Forelimb muscle (tissue), 1 donor: ENCODE results near the gene GRWD1. TPM values are rescaled to one million over a fixed set of nuclear protein-coding genes. Genes with fewer than 3 reads are reported as not detected.

Experiments
- DNase-seq: peaks from one replicate; pipeline ENCODE4 v3.0.0-alpha.2; 2013; ENCODE audit warnings: low read depth
- polyA plus RNA-seq: library from polyadenylated mRNA; unstranded; fragments of 120-200 nt; gene quantifications from one replicate; pipeline ENCODE4 v1.2.1, GENCODE V29; 2013; ENCODE audit not compliant: insufficient read length

The GRWD1 gene
- polyA plus RNA-seq, 1 donor: 23.2 TPM

DNA sequence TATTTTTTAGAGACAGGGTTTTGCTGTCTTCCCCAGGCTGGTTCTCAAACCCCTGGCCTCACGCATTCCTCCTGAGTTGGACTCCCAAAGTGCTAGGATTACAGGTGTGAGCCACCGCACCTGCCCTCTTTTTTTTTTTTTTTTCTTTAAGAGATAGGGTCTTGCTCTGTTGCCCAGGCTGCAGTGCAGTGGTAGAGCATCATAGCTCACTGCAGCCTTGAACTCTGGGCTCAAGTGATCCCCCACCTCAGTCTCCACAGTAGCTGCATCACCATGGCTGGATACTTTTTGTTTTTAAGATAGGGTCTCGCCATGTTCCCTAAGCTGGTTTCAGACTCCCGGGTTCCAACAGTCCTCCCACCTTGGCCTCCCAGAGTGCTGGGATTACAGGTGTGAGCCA is 11.1 kb downstream of the GRWD1 start:
- no peak for DNase-seq

DNA sequence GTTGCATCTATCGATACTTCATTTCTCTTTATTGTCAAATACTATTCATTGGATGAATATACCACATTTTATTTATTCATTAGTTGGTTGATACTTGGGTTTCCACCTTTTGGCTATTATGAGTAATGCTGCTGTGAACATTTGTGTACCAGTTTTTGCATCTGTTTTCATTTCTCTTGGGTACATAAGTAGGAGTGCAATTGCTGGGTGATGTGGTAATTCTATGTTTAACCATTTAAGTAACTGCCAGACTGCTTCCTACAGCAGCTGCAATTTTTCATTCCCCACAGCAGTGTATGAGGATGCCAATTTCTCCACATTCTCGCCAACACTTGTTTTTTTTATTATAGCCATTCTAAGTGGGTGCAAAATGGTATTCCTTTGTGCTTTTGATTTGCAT is 12.2 kb downstream of the GRWD1 start:
- DNase-seq: no peak

DNA sequence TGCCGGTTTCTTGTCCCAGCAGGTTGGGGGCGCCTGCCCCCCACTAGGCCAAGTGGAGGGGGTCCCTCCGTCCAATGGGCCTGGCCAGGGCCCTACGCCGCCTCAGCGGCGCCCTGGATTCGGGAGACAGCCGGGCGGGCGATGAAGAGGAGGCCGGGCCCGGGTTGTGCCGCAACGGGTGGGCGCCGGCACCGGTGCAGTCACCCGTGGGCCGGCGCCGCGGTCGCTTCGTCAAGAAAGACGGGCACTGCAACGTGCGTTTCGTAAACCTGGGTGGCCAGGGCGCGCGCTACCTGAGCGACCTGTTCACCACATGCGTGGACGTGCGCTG is 15.8 kb downstream of the GRWD1 start:
- no peak for DNase-seq

DNA sequence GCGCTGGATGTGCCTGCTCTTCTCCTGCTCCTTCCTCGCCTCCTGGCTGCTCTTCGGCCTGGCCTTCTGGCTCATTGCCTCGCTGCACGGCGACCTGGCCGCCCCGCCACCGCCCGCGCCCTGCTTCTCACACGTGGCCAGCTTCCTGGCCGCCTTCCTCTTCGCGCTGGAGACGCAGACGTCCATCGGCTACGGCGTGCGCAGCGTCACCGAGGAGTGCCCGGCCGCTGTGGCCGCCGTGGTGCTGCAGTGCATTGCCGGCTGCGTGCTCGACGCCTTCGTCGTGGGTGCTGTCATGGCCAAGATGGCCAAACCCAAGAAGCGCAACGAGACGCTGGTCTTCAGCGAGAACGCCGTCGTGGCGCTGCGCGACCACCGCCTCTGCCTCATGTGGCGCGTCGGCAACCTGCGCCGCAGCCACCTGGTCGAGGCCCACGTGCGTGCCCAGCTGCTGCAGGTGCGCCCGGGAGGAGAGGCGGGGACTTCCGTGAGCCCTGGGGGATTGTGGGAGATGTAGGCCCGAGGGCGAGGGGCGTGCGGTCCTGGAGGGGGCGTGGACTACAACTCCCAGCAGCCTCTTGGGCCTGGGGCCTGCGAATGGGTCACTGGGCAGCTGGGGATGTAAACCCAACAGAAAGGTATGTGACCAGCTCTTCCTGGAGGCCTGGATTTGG is 16.3 kb downstream of the GRWD1 start:
- no peak for DNase-seq

DNA sequence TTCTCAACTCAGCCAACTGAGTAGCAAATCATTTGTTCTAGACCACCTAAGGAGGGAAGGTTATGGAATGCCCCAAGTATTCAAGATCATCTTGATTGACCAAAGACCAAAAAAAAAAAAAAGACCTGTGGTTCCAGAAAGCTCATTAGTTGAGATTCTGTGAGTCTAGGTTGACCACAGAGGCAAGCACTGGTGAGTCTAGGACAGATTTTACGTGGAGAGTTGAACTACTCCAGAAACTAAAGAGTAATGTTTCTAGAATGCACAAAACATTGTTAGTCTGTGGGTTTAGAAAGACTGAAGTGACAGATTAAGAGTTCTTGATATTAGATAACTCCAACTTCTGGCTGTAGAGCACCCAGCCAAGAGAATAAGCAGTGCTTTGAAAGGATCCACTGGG is 19.4 kb downstream of the GRWD1 start:
- no peak for DNase-seq

DNA sequence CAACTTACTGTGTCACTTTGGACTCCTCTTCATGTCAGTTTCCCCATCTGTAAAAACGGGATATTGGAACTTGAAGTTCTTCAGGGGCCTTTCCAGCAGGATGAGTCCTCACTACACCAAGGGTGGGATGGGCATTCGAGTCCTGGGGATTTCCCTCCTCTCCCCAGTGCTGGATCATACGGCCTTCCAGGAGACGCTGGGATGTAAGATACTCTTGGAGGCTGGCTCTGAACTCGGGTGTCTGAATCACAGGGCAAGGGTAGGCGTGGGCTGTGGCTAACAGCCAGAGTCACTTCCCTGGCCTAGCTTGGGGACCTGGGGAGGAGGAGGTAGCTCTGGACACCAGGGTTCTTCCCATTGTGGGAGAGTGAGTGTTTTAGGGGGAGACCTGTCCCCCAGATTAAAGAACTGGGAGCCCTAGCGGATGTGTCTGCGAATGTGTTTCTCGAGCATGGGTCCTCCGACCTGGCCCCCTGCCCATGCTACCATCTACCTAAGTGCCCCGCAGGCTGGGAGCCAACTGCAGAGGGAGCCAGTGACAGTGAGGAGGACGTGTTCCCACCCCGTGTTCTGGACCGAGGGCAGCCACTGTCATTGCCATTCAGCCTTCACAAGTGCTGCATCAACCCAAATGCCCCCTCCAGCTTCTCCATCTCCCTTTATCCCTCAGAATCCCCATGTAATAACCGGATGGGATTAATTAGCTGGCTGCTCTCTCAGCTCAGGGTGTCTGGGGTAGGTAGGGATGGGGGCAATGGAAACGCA is 21.0 kb downstream of the GRWD1 start:
- no peak for DNase-seq

DNA sequence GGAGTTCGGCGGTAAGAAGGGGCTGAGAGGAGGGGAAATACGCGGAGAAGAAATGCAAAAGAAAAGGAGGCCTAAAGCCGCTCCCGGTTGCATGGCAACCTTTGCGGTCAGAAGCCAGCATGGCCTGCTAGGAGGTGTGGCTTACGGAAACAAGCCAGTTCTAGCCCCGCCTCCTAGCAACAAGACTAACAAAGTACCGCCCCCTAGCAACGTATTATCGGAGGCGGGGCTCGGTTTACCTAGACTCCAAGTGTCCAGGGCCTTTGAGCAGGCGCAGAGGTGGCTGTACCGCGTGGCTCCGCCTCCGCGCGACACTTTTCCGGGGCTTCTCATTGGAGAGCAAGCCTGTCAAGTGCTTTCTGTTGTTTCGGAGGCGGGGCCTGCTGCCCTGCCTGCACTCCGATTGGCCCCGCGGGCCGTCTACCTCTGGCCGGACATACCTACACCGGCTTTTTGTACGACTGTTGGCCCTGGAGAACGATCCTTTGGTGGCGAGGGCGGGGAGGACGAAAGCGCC is 23.0 kb downstream of the GRWD1 start:
- peak; percentile 98 for DNase-seq

DNA sequence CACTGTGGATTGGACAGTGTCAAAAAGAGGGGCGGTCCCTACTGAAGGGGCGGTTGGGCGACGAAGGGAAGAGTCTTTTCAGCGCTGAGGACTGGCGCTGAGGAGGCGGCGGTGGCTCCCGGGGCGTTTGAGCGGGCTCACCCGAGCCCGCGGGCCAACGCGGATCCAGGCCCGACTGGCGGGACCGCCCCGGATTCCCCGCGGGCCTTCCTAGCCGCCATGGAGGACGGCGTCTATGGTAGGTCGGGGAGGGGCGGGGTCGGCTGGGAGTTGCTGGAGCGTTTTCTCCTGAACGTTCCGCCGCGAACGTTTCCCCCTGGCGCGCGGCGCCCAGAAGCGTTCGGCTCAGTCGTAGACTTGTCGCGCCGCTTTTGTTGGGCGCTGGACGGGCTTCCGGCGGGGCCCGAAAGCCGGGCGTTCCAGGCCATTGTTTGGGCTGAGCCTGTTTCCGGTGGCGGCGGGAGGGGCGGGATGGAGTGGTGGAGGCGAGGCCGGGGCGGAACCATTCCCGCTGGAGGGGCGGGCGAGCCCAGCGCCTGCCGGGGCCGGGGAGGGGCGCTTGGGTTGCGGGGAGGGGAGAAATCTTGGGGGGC is 23.6 kb downstream of the GRWD1 start, which contains the start of gene CYTH2:
CYTH2 (plus strand) TSS at position 81 of the 593 bp plus-strand sequence; CDS start at position 220, 139 bp downstream.
- DNase-seq: no peak

DNA sequence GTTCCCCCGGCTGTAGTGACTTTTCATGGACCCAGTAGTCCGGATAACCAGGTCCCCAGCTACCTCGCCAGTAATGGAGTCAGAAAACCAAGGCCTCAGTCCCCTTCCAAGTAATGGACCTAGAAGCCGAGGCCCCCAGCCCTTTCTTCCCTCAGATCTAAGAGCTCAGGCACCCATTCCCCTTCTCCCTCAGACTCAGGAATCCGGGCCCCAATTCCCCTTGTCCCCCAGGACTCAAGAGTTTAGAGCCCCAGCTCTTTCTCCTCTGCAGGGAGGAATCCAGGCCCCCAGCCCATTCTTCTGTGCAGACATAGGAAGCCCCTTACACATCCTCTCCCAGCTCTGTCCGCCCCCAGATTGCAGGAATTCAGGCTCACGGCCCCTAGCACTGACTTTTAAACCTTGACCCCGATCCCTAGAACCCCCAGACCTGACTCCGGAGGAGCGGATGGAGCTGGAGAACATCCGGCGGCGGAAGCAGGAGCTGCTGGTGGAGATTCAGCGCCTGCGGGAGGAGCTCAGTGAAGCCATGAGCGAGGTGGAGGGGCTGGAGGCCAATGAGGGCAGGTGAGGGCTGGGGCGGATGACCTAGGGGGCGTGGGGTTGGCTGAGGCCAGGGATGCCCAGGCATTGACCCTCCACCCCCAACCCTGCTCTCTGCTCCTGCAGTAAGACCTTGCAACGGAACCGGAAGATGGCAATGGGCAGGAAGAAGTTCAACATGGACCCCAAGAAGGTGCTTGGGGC is 24.3 kb downstream of the GRWD1 start:
- no peak for DNase-seq

DNA sequence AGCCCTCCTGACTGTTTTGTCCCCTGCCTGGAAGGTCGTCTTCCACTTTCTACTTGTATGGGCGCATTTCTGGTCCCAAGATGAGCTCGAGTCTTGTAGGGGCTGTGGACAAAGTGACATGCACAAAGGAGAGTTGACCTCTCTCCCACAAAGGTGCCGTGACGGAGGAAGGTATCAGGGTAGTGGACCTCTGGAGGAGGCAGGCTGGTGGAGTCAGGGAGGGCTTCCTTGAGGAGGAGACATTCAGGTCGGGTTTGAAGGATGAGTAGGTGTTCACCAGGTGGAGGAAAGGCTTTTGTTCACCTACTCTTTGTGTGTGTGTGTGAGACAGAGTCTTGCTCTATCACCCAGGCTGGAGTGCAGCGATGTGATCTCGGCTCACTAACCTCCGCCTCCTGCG is 25.1 kb downstream of the GRWD1 start:
- DNase-seq: no peak

DNA sequence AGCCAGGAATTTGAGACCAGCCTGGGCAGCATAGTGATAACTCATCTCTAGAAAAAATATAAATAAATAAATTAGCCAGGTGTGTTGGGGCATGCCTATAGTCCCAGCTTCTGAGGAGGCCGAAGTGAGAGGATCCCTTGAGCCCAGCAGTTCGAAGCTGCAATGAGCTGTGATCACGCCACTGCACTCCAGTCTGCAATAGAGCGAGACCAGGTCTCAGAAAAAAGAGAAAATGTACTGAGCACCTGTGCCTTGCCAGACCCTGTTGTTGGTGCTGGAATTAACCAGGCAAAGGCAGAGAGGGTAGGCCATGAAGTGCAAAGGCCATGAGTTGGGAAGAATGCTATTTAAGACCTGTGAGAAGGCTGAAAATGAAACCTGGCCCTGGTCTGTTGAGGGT is 26.1 kb downstream of the GRWD1 start:
- no peak for DNase-seq

DNA sequence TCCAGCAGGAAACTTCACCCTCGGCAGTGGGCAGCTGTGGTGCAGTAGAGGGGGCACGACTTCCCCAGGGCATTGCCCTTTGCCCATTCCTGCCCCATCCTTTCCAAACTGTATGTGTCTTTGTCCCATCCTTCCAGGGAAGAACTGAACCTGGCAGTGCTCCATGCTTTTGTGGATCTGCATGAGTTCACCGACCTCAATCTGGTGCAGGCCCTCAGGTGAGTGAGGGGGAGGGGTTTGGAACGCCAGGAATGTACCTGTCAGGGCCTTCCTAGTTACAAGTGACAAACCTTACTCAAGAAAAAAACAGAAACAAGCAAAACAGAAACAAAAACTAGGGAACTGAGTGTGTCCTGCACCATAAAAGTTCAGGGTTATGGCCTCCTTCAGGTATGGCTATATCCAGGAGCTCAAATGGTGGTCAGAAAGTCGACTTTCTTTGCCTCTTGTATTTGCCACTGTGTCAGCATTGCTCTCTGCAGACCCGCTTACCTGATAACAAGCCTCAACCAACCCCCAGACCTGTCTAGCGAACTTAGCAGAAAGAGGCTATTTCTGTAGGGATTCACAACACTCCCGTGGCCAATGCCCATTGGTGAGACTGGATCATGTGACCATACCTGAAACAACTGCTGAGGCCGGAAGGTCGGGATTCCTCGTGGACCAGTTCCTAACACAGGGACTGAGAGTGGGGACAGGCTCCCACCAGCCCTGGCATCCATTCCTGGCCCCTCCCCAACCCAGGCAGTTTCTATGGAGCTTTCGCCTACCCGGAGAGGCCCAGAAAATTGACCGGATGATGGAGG is 27.6 kb downstream of the GRWD1 start:
- DNase-seq: no peak

DNA sequence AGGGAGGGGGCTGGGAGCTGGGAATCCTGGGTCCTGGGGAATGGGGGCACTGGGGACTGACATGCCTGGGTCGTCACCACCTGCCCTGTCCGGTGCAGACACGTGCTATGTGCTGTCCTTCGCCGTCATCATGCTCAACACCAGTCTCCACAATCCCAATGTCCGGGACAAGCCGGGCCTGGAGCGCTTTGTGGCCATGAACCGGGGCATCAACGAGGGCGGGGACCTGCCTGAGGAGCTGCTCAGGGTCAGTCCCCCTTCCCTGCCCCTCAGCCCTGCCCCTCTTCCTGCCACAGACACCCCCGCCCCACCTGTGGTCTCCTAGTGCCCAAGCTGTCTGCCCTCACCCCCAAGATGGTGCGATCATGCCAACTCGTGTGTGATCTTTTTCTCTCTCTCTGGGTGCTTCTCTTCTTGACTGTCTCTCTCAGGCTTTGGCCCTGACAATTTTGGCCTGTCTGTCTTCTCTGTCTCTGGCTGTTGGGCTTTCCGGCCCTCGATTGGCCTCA is 28.4 kb downstream of the GRWD1 start:
- no peak for DNase-seq

DNA sequence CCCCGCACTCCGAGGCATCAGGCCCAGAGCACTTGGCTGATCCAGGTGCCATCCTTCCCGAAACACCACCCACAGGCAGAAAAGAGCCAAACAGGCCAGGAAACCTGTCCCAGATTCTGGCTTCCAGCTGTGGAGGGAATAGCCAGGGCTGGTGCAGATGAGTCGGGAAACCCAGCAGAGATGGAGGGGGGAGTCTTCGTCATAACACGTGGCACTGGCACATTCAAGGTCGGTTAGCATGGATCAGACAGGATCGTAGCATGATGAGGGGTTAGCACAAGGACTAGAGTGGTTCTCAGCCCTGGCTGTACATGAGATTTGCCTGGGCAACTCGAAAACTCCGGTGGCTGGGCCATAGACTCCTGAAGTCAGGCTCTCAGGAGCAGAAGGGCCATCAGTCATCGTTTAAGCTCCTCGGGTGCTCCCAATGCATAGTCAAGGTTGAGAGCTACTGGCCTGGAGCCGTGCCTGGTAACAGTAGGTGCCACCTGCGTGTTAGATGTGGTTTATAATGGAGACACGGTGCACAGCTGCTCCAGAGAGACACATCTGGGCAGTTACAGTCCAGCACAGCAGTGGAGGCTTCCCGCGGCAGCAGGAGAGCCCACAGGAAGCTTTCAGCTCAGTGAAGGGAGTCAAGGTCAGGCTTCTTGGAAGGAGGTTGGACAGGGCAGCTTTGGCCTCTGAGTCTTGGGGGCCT is 29.7 kb downstream of the GRWD1 start:
- no peak for DNase-seq

DNA sequence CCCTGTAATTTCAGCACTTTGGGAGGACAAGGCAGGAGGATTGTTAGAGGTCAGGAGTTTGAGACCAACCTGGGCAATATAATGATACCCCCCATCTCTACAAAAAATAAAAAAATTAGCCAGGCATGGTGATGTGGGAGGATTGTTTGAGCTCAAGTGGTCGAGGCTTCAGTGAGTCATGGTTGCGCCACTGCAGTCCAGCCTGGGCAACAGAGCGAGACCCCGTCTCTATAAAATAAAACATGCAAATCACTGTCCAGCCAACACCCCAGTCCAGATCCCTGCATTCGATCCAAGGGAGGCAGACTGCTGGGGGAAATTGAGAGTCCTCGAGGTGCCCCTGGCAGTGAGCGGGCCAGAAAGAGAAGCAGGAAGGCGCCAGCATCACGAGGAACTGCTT is 30.4 kb downstream of the GRWD1 start:
- DNase-seq: no peak

DNA sequence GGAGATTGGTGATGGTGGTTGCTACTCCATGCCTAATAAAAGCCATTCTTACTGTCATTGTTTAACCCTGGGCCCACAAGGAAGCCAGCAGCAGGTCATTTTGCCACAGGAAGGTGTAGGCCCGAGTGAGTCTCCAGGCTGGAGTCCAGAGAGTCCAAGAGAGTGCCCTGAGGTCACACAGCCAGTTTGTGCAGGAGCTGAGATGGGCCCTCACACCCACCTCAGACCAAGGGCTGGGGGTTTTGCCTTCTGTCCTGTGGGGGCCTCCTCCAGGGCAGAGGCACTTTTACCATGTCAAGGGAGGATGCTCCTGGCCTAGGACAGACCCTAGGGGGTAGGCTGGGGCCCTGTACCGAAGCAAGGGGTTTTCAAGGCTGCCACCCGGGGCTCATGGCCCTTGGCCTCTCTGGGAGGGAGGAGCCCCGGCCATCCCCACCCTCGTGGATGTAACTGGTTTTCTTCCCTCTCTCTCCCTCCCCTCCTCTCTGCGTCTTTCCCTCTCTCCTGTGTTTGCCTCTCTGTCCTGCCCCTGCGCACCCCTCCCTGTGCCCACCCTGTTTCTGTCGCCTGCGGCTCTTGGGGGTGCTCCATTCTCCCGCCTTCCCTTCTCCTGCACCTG is 31.4 kb downstream of the GRWD1 start:
- no peak for DNase-seq

DNA sequence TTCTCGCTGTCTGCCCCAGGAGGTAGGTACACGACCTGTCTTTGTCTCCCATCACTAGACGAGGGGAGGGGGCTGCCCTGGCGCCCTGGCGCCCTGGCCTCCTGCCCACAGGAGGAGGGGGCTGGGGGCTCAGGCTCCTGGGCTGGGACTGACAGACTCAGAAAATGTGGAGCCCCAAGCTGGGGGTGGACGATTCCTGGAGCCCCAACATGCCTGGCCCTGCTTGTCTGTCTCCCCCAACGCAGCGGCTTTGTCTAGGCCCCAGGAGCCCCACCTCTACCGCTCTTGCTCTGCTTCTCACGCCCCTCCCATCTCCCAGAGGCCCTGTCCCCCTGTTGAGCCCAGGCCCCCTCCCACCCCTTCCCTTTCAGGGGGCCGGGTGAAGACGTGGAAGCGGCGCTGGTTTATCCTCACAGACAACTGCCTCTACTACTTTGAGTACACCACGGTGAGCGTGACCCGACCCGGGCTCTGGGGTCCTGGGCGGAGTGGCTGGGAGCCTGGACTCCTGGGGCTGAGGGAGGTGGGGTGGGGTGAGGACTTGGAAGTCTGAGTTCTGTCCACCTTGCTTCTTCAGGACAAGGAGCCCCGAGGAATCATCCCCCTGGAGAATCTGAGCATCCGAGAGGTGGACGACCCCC is 32.0 kb downstream of the GRWD1 start:
- DNase-seq: no peak

DNA sequence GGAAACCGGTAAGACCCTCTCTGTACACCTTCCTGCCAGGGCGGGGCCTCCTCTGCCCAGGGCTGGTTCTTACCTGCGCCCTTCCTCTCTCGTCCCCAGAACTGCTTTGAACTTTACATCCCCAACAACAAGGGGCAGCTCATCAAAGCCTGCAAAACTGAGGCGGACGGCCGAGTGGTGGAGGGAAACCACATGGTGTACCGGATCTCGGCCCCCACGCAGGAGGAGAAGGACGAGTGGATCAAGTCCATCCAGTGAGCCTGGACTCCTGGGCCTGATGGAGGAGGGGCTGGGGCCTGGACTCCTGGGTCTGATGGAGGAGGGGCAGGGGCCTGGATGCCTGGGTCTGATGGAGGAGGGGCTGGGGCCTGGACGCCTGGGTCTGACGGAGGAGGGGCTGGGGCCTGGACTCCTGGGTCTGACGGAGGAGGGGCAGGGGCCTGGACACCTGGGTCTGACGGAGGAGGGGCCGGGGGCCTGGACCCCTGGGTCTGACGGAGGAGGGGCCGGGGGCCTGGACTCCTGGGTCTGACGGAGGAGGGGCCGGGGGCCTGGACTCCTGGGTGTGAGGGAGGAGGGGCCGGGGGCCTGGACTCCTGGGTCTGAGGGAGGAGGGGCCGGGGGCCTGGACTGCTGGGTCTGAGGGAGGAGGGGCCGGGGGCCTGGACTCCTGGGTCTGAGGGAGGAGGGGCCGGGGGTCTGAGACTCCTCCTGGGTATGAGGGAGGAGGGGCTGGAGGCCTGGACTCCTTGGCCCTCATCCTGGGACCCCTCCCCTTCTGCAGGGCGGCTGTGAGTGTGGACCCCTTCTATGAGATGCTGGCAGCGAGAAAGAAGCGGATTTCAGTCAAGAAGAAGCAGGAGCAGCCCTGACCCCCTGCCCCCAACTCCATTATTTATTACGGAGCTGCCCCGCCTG is 32.8 kb downstream of the GRWD1 start:
- DNase-seq: no peak
